SK-N-SH (cell line): Measurements from ENCODE around the gene OVOL3. TPM values are rescaled to one million over a fixed set of nuclear protein-coding genes. Genes with fewer than 3 reads are reported as not detected.

ENCODE experiments used
- CHD2 ChIP-seq: fragments of 150-350 bp; IDR thresholded peaks from 2 replicates; pipeline ENCODE4 v1.6.1; 2018; ENCODE audit warnings: low read length; ENCODE audit not compliant: partially characterized antibody
- ELF1 ChIP-seq: IDR thresholded peaks from 2 replicates; pipeline ENCODE4 v1.4.0; 2012
- EP300 ChIP-seq, 2 experiments: IDR thresholded peaks; 2 replicates each; pipeline versions ENCODE4 v1.4.0 to v1.6.1; 2012; ENCODE audit warnings: borderline replicate concordance in 1 of 2, low read depth in 1 of 2, low read length in 1 of 2
- GABPA ChIP-seq: IDR thresholded peaks from 2 replicates; pipeline ENCODE4 v1.4.0; 2012; ENCODE audit warnings: low read depth, mild to moderate bottlenecking
- JUND ChIP-seq: IDR thresholded peaks from 2 replicates; pipeline ENCODE4 v1.4.0; 2012
- MXI1 ChIP-seq: IDR thresholded peaks from 2 replicates; pipeline ENCODE4 v1.6.1; 2012; ENCODE audit warnings: mild to moderate bottlenecking, low read depth, low read length, improper control_type of control experiment
- NRF1 ChIP-seq: IDR thresholded peaks from 2 replicates; pipeline ENCODE4 v1.6.1; 2012; ENCODE audit warnings: low read depth, mild to moderate bottlenecking, low read length
- POLR2AphosphoS5 ChIP-seq: IDR thresholded peaks from 2 replicates; pipeline ENCODE4 v1.6.1; 2012; ENCODE audit warnings: low read depth, low read length
- RAD21 ChIP-seq: IDR thresholded peaks from 2 replicates; pipeline ENCODE4 v1.6.1; 2012; ENCODE audit warnings: mild to moderate bottlenecking, low read length
- RCOR1 ChIP-seq: fragments of 150-350 bp; IDR thresholded peaks from 2 replicates; pipeline ENCODE4 v1.6.1; 2017; ENCODE audit warnings: antibody characterized with exemption, low read length
- RXRA ChIP-seq: IDR thresholded peaks from 2 replicates; pipeline ENCODE4 v1.4.0; 2012; ENCODE audit warnings: low read depth, mild to moderate bottlenecking, borderline replicate concordance
- SMC3 ChIP-seq: IDR thresholded peaks from 2 replicates; pipeline ENCODE4 v1.6.1; 2012; ENCODE audit warnings: low read depth, low read length, improper control_type of control experiment
- TAF1 ChIP-seq: IDR thresholded peaks from 2 replicates; pipeline ENCODE4 v1.6.1; 2012; ENCODE audit warnings: low read depth, mild to moderate bottlenecking, low read length, moderate library complexity, borderline replicate concordance
- TCF12 ChIP-seq: IDR thresholded peaks from 2 replicates; pipeline ENCODE4 v1.4.0; 2012
- TEAD4 ChIP-seq: IDR thresholded peaks from 2 replicates; pipeline ENCODE4 v1.4.0; 2012; ENCODE audit warnings: mild to moderate bottlenecking, borderline replicate concordance; ENCODE audit not compliant: insufficient read depth
- YY1 ChIP-seq: IDR thresholded peaks from 2 replicates; pipeline ENCODE4 v1.4.0; 2012; ENCODE audit warnings: low read depth, mild to moderate bottlenecking
- polyA plus RNA-seq, 3 experiments: library from polyadenylated mRNA; depleted of rRNA; stranded (reverse); fragments of >200 nt; gene quantifications; 2 replicates each; pipeline ENCODE4 v1.2.3, GENCODE V29; 2012
- TF ChIP-seq, protein P1 (sequence below): fragments of 150-350 bp; IDR thresholded peaks from 2 replicates; pipeline ENCODE4 v1.6.1; 2016; ENCODE audit warnings: mild to moderate bottlenecking, low read depth, low read length
- TF ChIP-seq, protein P2 (sequence below): IDR thresholded peaks from 2 replicates; pipeline ENCODE4 v1.4.0; 2012; ENCODE audit warnings: low read depth
- TF ChIP-seq, protein P3 (sequence below): IDR thresholded peaks from 2 replicates; pipeline ENCODE4 v1.6.1; 2012; ENCODE audit warnings: mild to moderate bottlenecking, low read depth, low read length, moderate library complexity
- TF ChIP-seq, protein P4 (sequence below): IDR thresholded peaks from 2 replicates; pipeline ENCODE4 v1.4.0; 2012; ENCODE audit warnings: low read depth, borderline replicate concordance

Gene OVOL3
- polyA plus RNA-seq, 1 of the 3 experiments (the other 2 are of a cell fraction): not detected

- TF ChIP-seq, protein P1, sequence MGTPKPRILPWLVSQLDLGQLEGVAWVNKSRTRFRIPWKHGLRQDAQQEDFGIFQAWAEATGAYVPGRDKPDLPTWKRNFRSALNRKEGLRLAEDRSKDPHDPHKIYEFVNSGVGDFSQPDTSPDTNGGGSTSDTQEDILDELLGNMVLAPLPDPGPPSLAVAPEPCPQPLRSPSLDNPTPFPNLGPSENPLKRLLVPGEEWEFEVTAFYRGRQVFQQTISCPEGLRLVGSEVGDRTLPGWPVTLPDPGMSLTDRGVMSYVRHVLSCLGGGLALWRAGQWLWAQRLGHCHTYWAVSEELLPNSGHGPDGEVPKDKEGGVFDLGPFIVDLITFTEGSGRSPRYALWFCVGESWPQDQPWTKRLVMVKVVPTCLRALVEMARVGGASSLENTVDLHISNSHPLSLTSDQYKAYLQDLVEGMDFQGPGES: no peak
- TF ChIP-seq RAD21 (no peak), SMC3 (no peak), MXI1 (peak; percentile 27), CHD2 (no peak), EP300 (IDR thresholded peaks at IDR 0.05; ENCODE audit: borderline replicate concordance in 1 of 2, low read depth in 1 of 2, low read length in 1 of 2) (no peak), RCOR1 (no peak), ELF1 (no peak), POLR2AphosphoS5 (no peak), RXRA (no peak), TEAD4 (no peak), YY1 (no peak), JUND (no peak), GABPA (no peak), TCF12 (no peak), NRF1 (peak; percentile 62), TAF1 (0 out of 2 replicates have a peak, but pooled peaks have one; percentile 2)
- TF ChIP-seq, protein P2, sequence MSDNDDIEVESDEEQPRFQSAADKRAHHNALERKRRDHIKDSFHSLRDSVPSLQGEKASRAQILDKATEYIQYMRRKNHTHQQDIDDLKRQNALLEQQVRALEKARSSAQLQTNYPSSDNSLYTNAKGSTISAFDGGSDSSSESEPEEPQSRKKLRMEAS: 0 out of 2 replicates have a peak, but pooled peaks have one; percentile 7
- TF ChIP-seq, protein P3, sequence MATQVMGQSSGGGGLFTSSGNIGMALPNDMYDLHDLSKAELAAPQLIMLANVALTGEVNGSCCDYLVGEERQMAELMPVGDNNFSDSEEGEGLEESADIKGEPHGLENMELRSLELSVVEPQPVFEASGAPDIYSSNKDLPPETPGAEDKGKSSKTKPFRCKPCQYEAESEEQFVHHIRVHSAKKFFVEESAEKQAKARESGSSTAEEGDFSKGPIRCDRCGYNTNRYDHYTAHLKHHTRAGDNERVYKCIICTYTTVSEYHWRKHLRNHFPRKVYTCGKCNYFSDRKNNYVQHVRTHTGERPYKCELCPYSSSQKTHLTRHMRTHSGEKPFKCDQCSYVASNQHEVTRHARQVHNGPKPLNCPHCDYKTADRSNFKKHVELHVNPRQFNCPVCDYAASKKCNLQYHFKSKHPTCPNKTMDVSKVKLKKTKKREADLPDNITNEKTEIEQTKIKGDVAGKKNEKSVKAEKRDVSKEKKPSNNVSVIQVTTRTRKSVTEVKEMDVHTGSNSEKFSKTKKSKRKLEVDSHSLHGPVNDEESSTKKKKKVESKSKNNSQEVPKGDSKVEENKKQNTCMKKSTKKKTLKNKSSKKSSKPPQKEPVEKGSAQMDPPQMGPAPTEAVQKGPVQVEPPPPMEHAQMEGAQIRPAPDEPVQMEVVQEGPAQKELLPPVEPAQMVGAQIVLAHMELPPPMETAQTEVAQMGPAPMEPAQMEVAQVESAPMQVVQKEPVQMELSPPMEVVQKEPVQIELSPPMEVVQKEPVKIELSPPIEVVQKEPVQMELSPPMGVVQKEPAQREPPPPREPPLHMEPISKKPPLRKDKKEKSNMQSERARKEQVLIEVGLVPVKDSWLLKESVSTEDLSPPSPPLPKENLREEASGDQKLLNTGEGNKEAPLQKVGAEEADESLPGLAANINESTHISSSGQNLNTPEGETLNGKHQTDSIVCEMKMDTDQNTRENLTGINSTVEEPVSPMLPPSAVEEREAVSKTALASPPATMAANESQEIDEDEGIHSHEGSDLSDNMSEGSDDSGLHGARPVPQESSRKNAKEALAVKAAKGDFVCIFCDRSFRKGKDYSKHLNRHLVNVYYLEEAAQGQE: no peak
- TF ChIP-seq, protein P4, sequence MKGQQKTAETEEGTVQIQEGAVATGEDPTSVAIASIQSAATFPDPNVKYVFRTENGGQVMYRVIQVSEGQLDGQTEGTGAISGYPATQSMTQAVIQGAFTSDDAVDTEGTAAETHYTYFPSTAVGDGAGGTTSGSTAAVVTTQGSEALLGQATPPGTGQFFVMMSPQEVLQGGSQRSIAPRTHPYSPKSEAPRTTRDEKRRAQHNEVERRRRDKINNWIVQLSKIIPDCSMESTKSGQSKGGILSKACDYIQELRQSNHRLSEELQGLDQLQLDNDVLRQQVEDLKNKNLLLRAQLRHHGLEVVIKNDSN: no peak
Observed at GRCh38 chr19:36141039-36141927, 30.3 kb downstream of the OVOL3 start (continued).
